Non-pigmented ciliary epithelial cell (primary cell): ENCODE results near the gene NFAM1.

Experiments
- DNase-seq: peaks from one replicate; pipeline ENCODE4 v3.0.0-alpha.2; 2010; ENCODE audit warnings: low read depth

NFAM1 gene

DNA sequence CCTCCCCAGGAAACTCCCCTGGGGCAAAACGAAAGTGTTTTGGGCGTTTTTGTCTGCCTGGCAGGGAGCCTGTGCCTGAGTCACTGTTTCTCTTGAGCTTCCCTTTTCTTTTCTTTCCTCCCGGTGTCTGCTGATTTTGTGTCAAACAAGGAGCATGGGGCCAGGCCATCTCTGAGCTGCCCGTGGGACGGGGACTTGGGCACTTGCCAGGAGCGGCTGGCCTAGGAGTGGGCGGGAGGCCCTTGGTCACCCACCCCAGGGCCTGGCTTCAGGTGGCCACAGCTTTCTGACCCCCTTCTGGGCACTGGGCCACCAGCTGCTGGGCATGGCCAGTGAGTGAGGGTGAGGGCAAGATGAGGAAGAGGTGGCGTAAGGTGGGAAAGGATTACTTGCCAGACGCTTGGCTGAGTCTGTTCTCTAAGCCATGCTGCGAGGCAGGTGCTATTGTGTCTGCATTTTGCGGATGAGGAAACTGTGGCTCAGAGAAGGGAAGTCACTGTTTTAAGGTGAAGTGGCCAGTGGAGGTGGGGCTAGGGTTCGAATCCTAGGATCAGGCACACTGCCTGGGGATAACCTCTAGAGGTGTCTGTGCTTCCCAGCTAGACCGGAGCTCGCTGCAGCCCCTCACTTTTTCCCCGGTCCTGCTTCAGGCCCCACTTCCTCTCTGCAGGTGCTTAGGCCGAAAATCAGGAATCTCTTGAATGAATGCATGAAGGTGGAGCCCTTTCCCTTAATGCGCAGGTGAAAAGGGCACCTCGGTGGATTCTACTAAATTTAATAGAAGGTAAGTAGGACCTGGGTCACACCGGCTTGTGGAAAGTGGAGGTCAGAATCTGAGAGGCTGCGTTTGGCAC is 7.8 kb upstream of the NFAM1 start:
- no peak for DNase-seq

DNA sequence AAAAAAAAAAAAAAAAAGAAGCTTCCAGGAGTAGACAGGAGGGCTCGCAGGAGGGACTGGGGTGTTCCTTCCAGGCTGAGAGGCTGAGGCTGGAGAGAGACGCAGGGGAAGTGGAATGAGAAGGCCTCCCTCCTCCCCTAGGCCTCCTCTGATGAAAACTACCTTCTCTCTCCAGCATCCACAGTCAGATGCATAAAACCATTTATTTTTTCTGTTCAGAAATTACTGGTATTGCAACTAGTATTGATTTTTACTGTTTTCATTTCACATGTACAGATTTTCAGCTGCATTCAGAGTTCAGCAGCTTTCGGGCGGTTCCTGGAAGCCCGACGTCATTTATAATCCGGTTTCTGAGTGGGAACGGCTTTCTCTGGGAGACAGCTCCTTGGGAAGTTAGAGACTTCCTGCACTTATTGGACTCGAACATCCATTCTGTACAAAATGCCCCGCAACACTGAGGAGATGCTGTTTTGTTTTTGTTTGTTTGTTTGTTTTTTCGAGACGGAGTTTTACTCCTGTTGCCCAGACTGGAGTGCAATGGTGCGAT is 6.9 kb upstream of the NFAM1 start:
- no peak for DNase-seq

DNA sequence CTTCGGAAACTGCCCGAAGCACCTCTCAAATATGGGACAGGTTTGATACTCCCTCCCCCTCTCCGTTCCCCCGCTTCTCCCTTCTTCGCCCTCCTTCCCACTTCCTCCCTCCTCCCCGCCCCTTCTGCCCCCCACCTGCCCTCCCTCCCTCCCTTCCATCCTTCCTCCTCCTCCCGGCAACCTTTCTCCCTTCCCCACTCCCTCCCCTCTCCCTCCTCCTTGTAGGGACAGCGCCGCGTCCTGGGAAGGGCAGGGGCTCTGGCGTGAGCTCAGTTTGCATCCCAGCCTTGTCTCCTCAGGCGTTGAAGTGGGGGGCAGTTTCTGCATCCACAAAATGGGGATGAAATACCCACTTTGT is 6.1 kb upstream of the NFAM1 start:
- DNase-seq: no peak

DNA sequence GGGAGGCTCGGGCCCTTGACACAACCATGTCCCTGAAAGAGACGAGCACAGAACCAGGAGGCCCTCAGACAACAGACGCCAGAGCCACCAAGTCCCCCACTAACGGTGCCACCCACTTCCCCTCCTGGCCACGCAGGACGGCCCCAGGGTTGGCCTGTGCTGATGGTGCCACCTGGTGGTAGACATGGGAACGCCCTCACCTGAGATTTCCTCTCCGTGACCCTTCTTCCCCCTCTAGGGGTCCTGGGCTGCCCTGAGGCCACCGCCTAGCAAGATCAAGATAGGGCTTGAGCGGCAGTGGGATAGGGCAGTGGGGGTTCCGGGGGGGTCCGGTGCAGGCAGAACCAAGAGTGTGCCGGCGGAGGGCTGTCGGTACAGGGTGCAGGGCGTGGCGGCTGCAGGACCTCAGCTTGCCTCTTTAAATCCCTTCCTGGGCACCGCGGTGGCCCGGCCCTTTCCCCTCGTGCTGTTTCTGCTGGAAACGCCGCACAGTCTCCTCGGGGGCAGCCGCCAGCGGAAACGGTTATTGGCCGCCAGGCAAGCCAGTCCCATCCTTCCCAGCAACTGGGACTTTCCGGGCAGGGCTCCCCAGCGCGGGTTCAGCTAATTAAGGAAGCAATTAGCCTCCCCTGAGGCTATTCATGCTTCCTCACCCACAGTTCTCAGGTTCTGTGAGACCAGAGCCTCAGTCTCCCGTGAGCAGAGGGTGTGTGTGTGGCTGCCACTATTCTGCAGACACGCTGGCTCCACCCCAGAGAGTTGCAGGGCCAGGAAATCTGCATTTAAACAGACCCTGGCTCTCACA is 5.5 kb upstream of the NFAM1 start:
- no peak for DNase-seq

DNA sequence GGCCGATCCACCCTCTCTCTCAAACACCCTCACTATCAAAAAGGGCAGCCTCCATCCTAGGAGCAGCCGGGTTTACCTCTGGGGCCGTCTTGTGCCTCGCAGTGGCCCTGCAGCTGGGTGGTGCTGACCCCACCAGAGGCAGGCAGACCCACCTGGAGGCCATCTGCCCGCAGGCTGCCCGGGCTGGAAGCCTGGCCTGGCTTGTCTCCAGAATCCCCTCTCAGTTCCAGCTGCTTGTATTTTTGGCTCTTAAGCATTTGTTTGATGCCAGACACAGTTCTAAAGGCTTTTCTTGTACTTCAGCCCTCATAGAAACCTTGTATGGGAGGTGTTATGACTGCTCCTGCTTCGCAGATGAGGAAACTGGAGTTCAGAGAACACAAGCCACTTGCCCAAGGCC is 4.2 kb upstream of the NFAM1 start:
- no peak for DNase-seq

DNA sequence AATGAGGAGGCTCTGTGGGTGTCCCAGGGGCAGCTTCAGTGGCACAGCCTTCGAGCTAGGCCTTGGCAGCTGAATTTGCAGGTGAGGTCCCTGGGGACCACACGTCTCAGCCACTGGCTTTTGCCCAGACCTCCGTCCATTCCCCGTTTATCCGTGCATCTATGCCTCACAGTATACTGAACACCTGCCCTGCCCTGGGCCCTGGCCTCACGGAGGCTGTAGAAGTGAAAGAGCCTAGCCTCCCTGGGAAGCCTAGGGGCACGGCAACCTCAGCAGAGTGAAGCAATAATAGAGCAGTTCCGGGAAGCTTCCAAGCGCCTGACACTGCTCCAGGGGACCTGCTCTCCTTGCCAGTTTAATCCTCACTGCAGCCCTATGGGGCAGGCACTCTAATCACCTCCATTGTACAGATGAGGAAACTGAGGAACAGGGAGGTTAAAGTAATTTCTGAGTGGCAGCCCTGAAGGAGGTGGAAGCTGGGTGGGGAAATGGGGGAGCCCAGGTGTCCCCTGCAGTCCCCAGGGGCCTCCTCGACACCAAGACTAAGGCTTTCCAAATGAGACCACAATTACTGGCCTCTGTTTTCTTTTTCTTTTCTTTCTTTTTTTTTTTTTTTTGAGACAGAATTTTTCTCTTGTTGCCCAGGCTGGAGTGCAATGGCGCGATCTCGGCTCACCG is 2.7 kb upstream of the NFAM1 start:
- no peak for DNase-seq

DNA sequence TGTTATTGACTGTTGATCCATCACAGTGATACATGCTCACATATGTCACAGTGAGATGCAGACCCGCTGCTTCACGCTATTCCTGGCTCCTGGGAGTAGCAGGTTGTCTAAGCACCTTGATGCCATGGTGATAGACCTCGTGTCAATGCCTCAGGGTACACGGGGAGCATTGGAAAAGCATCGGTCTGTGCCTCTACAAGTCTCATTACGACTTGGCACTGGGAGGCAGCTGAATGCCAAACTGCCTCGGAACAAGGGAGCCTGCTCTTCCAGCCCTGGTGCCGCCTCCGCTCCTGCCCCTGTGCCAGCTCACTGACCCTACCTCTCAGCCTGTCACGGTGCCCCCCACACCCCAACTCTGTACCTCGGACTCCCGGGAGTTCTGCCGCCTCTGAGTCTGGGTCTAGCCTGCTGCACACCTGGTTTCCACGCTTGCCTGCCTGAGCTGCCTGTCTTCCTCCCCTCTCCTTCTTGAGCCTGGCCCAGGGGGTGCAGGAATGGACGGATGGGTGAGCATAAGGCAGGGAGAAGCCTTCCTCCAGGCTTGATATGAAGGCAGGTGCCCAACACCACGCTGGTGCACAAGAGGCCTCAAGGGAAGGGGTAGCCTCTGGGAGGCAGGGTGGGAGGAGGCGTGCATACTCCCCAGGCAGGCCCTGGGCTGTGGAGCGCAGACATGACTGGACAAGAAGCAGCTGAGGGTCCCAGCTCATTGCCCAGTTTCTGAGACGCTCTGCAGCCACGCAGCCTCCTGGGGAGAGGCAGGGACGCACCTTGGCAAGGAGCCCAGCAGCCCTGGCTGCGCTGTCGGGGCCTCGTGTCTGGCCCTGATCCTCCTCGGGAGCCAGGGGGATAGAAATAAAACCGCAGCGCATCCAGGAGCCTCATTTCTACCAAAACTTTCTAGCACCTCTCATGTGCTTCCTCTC is 1.8 kb upstream of the NFAM1 start:
- no peak for DNase-seq

DNA sequence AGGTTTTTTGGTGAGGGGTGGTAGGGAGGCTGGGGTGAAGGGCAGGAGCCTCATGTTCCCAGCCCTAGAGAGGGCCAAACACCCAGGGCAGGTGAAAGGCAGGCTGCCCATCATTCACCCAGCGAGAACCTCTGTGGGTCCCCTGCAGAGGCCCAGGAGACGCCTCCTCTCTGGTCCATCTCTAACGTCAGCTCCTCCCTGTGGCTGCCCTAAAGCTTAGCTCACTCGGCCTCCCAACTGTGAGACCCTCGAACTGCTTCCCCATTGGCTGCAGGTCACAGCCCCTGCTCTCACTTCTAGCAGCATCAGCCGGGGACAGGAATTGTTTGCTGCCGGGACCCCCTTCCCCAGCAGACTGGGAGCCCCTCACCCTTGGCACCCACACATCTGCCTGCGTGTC is 615 bp upstream of the NFAM1 start:
- no peak for DNase-seq

DNA sequence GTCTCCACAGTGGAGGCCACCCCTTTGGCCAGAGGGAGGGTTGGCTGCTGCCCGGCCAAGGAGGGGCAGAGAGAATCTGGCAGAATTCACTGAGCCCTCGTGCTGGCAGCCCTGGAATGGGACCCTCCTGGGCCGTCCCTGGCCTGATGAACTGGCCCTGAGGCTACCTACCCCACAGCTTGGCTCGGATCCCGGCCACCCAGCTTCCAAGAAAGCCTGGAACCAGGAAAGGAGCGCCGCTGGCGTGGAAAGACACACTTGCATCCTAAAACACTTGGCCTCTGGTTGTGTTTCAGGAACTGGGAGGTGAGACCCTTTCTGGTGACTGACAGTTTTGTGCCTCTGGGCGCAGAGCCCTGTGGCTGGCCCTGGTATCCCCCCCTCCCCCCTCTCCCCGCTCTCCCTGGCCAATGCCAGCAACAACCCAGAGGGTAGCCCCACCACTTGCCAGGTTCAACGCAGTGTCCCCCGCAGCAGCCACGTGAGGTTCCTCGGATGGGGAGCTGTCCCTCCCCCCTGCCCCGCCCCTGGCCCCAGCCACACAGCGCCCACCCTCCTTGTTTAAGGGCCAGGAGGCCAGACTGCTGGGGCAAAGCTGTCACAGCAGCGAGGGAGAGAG is 693 bp downstream of the NFAM1 start:
- no peak for DNase-seq

DNA sequence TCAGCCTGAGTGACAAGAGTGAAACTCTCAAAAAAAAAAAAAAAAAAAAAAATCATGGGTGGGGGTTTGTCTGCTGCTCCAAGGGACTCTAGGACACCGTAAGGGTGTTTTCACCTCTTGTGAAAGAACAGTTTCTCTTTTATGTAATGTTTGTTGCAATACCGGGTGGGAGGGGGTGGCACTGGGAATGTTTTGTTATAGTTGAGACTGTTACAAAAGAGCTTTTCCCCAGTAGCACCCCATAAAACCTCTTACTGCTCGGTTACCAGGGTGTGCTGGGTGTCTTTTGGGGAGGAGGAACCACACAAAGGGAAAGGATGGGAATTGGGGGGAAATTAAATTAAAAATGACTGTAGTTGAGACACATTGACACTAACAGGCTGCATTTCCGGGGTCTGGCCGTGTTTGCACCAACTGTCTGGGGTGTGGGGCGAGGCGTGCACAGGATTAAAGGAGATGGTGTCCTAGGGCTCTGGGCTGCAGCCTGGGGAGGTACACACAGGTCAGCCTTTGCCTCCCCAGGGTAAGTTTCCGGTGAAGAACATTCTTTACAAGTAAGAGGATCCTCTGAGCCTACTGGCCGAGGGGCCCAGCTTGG is 1.6 kb downstream of the NFAM1 start:
- DNase-seq: no peak

DNA sequence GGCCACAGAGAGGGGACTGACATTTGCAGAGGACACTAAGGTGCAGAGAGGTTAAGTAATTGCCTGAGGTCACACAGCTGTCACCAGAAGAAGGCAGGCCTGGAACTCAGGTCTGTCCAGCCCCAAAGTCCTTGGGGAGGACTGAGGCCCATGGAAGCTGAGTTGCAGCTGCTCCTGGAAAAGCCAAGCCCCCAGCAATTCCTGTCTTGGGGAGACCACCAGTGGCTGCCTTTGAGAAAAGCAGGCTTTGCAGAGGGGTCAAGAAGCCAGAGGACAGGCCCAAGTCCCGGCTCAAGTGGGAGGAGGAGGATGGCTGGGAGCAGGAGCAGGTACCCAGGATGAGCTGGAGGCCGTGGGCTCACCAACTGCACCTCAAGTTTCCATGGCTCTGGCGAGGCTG is 3.4 kb downstream of the NFAM1 start:
- DNase-seq: no peak

DNA sequence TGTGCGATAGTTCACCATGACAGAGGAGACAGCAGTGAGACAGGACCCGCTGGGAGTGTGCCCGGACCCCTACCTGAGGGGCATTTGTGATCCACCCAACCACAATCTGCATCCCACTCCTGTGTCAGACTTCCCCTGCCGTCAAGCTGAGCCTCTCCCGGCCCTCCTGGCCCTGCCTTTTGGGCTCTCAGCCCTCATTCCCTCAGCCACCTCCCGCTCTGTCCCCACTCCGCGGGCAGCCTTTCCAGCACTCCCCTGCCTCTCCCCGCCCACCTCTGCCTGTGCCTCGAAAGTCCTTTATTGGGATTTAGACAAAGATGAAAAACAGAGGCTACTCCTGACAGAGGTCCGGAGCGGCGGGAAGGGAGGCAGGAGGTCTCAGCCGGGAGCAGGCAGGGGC is 4.2 kb downstream of the NFAM1 start:
- DNase-seq: no peak

DNA sequence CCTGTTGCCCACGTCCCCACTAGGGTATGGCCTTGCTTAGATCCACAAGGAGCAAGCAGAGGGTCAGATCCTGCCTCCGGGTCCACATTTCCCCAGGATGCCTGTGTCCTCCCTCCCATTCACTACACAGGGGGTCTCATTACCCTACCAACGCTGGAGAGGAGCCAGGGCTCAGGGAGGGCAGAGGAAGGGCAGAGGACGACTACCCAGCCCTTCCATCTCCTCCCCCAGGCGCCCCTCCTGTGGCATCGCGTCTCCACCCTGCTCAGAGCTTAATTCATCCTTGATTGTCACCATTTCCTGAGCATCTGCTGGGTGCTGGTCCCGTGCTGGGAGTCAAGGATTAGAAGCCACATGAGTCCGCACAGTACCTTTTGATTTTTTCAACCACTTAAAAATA is 5.0 kb downstream of the NFAM1 start:
- DNase-seq: no peak

DNA sequence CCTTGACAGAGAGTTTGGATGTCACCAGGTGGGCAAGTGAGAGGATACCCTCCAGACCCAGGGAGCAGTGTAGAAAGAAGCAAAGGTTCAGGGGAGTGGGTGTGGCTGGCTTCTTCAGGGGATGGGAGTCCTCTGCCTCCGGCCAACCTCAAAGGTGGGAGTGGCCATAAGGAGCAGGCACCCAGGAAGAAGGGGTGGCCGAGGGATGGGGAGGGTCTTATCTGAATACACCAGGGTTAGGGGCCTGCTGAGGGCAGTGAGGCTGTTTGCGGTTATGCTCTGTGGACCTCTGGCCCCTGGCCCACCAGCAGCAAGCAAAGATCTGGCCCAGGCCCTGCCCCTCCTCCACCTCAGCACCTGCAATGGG is 6.2 kb downstream of the NFAM1 start:
- no peak for DNase-seq

DNA sequence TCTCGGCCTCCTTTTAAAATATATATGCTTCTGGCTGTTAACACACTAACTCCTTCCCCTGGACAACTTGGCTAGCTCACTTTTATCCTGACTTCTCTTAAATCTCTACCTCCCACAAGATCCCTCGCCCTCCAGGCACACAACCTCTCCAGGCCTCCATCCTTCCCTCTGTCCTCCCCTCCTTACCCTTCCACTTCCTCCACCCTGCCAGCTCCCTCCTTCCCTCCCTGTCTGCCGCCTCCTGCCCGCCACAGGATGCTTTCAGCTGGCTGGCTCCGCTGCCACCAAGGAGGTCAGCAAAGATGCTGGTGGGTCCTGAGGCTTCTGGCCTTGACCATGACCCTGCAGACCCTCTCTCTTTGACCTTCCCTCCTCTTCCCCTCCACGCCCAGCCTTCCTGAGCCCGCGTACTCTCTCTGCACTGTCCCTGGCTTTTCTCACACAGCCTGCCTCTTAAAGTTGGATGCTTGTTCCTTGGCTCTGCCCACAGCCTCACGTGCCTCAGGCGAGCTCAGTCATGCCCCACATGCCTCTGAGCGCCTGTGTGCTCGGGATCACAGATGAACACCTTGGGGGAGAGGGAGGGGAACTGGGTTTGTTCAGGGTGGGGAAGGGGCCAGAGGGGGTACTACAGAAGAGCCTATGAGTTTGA is 6.7 kb downstream of the NFAM1 start:
- DNase-seq: no peak

DNA sequence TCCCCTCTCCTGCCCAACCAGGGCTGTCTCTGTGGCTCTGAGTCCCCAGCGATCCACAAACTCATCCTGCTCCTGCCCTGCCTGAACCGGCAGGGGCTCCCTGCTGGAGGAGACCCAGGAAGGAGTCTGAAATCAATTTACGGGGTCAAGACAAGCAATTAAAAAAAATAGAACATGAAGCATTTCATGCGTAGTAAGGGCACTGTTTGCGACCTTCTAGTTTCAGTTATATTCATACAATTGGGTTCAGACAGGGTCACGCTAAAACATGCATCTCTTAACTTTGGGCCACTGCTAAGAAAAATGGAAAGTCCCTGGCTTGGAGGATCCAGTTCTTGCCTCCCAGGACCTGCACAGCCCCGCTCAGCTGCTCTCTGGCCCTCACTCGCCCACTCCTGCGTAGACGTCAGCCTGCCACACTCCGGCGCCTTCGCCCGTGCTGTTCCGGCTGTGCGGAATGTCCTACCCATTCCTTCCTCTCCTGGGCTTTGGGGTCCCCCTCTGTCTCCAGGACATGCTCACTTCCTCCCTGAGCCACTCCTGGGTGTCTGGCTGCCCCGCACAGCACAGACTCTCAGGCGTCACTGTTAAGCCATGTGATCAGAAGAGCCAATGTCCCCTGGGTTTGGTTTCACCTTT is 12.8 kb downstream of the NFAM1 start:
- DNase-seq: no peak

DNA sequence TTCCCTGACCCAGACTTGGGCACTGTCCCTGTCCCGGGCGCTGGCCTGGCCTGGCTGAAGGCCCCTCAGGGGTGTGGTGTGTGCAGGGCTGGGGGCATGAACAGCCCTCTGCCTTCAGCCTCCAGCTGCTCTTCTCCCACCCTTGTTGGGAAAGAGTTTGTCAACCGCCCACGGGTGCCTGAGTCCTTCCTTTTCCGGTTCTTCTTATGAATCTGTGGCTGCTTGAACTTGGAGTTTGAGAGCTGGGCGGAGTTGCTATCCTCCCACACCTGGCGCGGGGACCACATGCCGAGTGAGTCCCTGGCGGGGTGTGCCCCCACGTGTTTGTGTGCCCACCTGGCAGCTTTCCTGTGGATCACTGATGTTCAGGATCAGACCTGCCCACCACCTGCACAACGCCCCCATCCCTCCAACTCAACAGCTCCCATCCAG is 13.4 kb downstream of the NFAM1 start:
- DNase-seq: no peak

DNA sequence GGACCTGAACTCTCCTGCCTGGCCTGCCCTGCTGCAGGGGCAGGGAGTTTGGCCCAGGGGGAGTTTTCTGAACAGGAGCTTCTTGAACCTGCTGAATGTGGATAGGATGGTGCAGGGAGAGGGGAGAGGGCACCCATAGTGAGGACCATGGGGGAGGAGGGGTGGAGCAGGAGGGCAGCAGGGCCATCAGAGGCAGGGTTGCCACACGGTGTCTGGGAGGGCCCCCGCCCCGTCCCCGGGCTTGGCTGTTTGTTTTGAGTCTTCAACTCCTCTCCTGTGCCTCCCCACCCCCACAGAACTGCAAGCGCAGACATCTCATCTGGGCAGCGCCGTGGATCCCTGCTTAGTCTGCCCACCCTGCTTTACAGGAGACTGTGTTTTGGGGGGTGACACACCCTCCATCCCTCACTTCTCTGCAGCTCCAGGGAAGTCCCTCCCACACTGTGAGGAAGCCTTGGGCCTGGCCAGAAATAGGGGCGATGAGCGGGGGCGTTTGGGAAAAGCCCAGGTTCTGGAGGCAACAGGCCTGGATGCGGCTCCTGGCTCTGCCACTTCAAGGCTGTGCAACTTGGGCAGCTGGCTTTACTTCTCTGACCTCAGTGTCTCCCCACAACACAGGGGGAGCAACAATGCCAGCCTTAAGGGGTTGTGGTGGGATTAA is 14.4 kb downstream of the NFAM1 start:
- no peak for DNase-seq

DNA sequence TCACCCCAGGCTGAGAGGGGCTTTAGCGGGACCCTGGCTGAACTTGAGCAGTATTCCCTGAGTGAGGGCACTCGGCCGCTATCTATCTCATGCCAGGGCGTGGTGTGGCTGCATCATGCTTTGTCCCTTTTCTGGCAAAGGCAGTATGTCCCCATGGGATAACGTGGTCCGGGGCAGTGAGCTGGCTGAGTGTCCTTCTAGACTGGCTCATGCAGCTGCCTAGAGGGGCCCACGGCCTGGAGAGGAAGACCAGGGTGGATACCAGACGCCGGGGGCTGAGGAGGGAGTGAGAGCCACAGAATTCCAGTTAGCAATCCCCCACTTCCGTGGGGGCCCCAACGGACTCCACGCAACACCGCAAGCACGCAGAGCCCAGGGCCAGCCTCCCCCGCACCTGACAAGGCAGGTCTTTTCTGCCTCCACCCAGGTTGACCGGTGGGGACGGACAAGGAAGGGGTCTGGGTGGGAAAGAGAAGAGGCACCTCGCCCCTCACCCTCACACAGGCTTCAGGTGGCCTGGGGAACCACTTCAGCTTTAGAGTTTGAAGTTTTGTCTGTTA is 15.5 kb downstream of the NFAM1 start:
- DNase-seq: no peak
